Peyer's patch (tissue), 4 donors: ENCODE results near the gene HLTF.

ENCODE experiments used
- CTCF ChIP-seq, 6 experiments: fragments of 450-650 bp in 4 of 6; fragments of 200-600 bp in 2 of 6; sonication (generic) in 1 of 6; IDR thresholded peaks; one replicate each; pipeline ENCODE4 v1.5.1; 2017 to 2019; ENCODE audit warnings: antibody characterized with exemption in 6 of 6, mild to moderate bottlenecking in 3 of 6, moderate library complexity in 1 of 6
- POLR2A ChIP-seq, 2 donors: fragments of 450-650 bp; IDR thresholded peaks; one replicate each; pipeline ENCODE4 v1.5.1; 2017; ENCODE audit warnings: antibody characterized with exemption in 2 of 2, mild to moderate bottlenecking in 2 of 2, moderate library complexity in 2 of 2

- TF ChIP-seq CTCF (IDR thresholded peaks at IDR 0.05) (no peak), POLR2A (IDR thresholded peaks at IDR 0.05) (no peak)
Observed at GRCh38 chr3:149038322-149038721, 48.0 kb downstream of the HLTF start.
